H9 (cell line): ENCODE data around the gene HMBS. TPM values are rescaled to one million over a fixed set of nuclear protein-coding genes. Genes with fewer than 3 reads are reported as not detected.

Experiments used
- DNase-seq: peaks from one replicate; pipeline ENCODE4 v3.0.0-alpha.2; 2017
- H2AFZ ChIP-seq: one replicate; pipeline ENCODE4 v1.6.1; 2013; ENCODE audit warnings: mild to moderate bottlenecking, low read length, control low read depth, moderate library complexity
- H2AK5ac ChIP-seq: 2 replicates; pipeline ENCODE4 v1.6.1; 2013; ENCODE audit warnings: low read length, control low read depth, mixed read lengths; ENCODE audit not compliant: insufficient read length
- H2BK120ac ChIP-seq: one replicate; pipeline ENCODE4 v1.6.1; 2013; ENCODE audit warnings: low read depth, mild to moderate bottlenecking, low read length, control low read depth, inconsistent platforms; ENCODE audit not compliant: poor library complexity, severe bottlenecking
- H2BK12ac ChIP-seq: 2 replicates; pipeline ENCODE4 v1.6.1; 2013; ENCODE audit warnings: low read length, control low read depth, mixed read lengths, low read depth; ENCODE audit not compliant: insufficient read length
- H2BK15ac ChIP-seq: 2 replicates; pipeline ENCODE4 v1.6.1; 2013; ENCODE audit warnings: low read depth, low read length, control low read depth
- H2BK20ac ChIP-seq: one replicate; pipeline ENCODE4 v1.6.1; 2013; ENCODE audit warnings: low read depth, mild to moderate bottlenecking, low read length, control low read depth, inconsistent platforms; ENCODE audit not compliant: poor library complexity, severe bottlenecking
- H2BK5ac ChIP-seq: 2 replicates; pipeline ENCODE4 v1.6.1; 2013; ENCODE audit warnings: low read length, control low read depth, mixed read lengths; ENCODE audit not compliant: insufficient read length
- H3K14ac ChIP-seq: 2 replicates; pipeline ENCODE4 v1.6.1; 2013; ENCODE audit warnings: low read length, control low read depth; ENCODE audit not compliant: insufficient read depth
- H3K18ac ChIP-seq: 2 replicates; pipeline ENCODE4 v1.6.1; 2013; ENCODE audit warnings: low read depth, mild to moderate bottlenecking, mixed read lengths, low read length, control low read depth; ENCODE audit not compliant: insufficient read length
- H3K23ac ChIP-seq: 2 replicates; pipeline ENCODE4 v1.6.1; 2013; ENCODE audit warnings: low read length, control low read depth, mixed read lengths, low read depth; ENCODE audit not compliant: insufficient read length
- H3K23me2 ChIP-seq: 2 replicates; pipeline ENCODE4 v1.6.1; 2013; ENCODE audit warnings: low read depth, mild to moderate bottlenecking, mixed read lengths, low read length, control low read depth; ENCODE audit not compliant: insufficient read length, poor library complexity, severe bottlenecking
- H3K27ac ChIP-seq: 2 replicates; pipeline ENCODE4 v1.5.1; 2013; ENCODE audit warnings: low read length, control low read depth, mixed read lengths, low read depth; ENCODE audit not compliant: insufficient read length
- H3K27me3 ChIP-seq: 2 replicates; pipeline ENCODE4 v1.6.1; 2013; ENCODE audit warnings: low read length, control low read depth, inconsistent platforms; ENCODE audit not compliant: insufficient read depth
- H3K4ac ChIP-seq: 2 replicates; pipeline ENCODE4 v1.6.1; 2013; ENCODE audit warnings: low read depth, mild to moderate bottlenecking, control low read depth, inconsistent platforms, low read length, moderate library complexity
- H3K4me1 ChIP-seq: 2 replicates; pipeline ENCODE4 v1.6.1; 2013; ENCODE audit warnings: low read length, control low read depth, inconsistent platforms; ENCODE audit not compliant: insufficient read depth
- H3K4me2 ChIP-seq: 2 replicates; pipeline ENCODE4 v1.6.1; 2013; ENCODE audit warnings: low read length, control low read depth, mixed read lengths; ENCODE audit not compliant: insufficient read length, insufficient read depth
- H3K56ac ChIP-seq: 2 replicates; pipeline ENCODE4 v1.6.1; 2013; ENCODE audit warnings: low read depth, mild to moderate bottlenecking, mixed read lengths, low read length, control low read depth; ENCODE audit not compliant: insufficient read length
- H3K79me1 ChIP-seq: 2 replicates; pipeline ENCODE4 v1.6.1; 2013; ENCODE audit warnings: low read depth, mild to moderate bottlenecking, moderate library complexity, low read length, control low read depth, inconsistent platforms; ENCODE audit not compliant: insufficient read depth, poor library complexity, severe bottlenecking
- H3K79me2 ChIP-seq: 2 replicates; pipeline ENCODE4 v1.6.1; 2013; ENCODE audit warnings: low read length, control low read depth, inconsistent platforms; ENCODE audit not compliant: insufficient read depth
- H3K9ac ChIP-seq: 2 replicates; pipeline ENCODE4 v1.6.1; 2013; ENCODE audit warnings: low read length, control low read depth, mixed read lengths; ENCODE audit not compliant: insufficient read length; ENCODE audit errors: extremely low read depth
- H3K9me3 ChIP-seq: one replicate; pipeline ENCODE4 v1.6.1; 2013; ENCODE audit warnings: low read depth, low read length, inconsistent platforms; ENCODE audit not compliant: control insufficient read depth
- H3T11ph ChIP-seq: one replicate; pipeline ENCODE4 v1.6.1; 2013; ENCODE audit warnings: mild to moderate bottlenecking, low read length, control low read depth, inconsistent platforms
- H4K20me1 ChIP-seq: one replicate; pipeline ENCODE4 v1.6.1; 2013; ENCODE audit not compliant: control insufficient read depth, insufficient read length, insufficient read depth
- H4K5ac ChIP-seq: 2 replicates; pipeline ENCODE4 v1.6.1; 2013; ENCODE audit warnings: low read depth, mild to moderate bottlenecking, mixed read lengths, low read length, control low read depth; ENCODE audit not compliant: insufficient read length
- H4K8ac ChIP-seq: replicated peaks from 2 replicates; pipeline ENCODE4 v1.6.1; 2013; ENCODE audit warnings: low read length, control low read depth, mixed read lengths, low read depth; ENCODE audit not compliant: insufficient read length
- H4K91ac ChIP-seq: 2 replicates; pipeline ENCODE4 v1.6.1; 2013; ENCODE audit warnings: low read depth, mild to moderate bottlenecking, moderate library complexity, mixed read lengths, low read length, control low read depth; ENCODE audit not compliant: insufficient read length
- H3K27ac Mint-ChIP-seq, 3 experiments: 2 replicates in 2 of 3; 3 replicates in 1 of 3; pipeline ENCODE4 v1.8.0; 2020 to 2021; ENCODE audit warnings: mixed read lengths in 3 of 3, mild to moderate bottlenecking in 1 of 3, moderate library complexity in 1 of 3
- H3K27me3 Mint-ChIP-seq: 2 replicates; pipeline ENCODE4 v1.8.0; 2021; ENCODE audit warnings: low read depth, mild to moderate bottlenecking, moderate library complexity, mixed read lengths
- H3K36me3 Mint-ChIP-seq, 3 experiments: 2 replicates in 2 of 3; 3 replicates in 1 of 3; pipeline ENCODE4 v1.8.0; 2020 to 2021; ENCODE audit warnings: low read depth in 3 of 3, mixed read lengths in 3 of 3; ENCODE audit not compliant: insufficient read depth in 1 of 3
- H3K4me1 Mint-ChIP-seq, 2 experiments: 2 replicates each; pipeline ENCODE4 v1.8.0; 2020; ENCODE audit warnings: mixed read lengths in 2 of 2
- H3K4me3 Mint-ChIP-seq, 2 experiments: 2 replicates in 1 of 2; 3 replicates in 1 of 2; pipeline ENCODE4 v1.8.0; 2020 to 2021; ENCODE audit warnings: mild to moderate bottlenecking in 2 of 2, mixed read lengths in 2 of 2, moderate library complexity in 1 of 2
- H3K9me3 Mint-ChIP-seq, 2 experiments: 2 replicates in 1 of 2; 3 replicates in 1 of 2; pipeline ENCODE4 v1.8.0; 2020; ENCODE audit warnings: mild to moderate bottlenecking in 2 of 2, mixed read lengths in 2 of 2, moderate library complexity in 1 of 2
- CTCF ChIP-seq: fragments of 200-600 bp; sonication (generic); conservative IDR thresholded peaks from 3 replicates; pipeline ENCODE4 v1.8.0; 2021; ENCODE audit warnings: antibody characterized with exemption, mild to moderate bottlenecking
- WGBS: extraction: QIAGEN DNeasy Blood & Tissue Kit; methylation state at CpG from one replicate; pipeline ENCODE4 v1.1.7; 2013; ENCODE audit warnings: missing lambda C conversion rate, low lambda C conversion rate, mixed read lengths; ENCODE audit not compliant: insufficient read length; ENCODE audit errors: extremely low coverage; 5-methylcytosine and 5-hydroxymethylcytosine counted together
- total RNA-seq: library from RNA; stranded (reverse); gene quantifications from 2 replicates; pipeline ENCODE4 v1.2.1, GENCODE V29; 2021

The HMBS gene
- total RNA-seq, 1 experiment from 2014 or later, result 57.7 TPM

GRCh38 chr11:119099711-119100110 is 15.0 kb downstream of the HMBS start:
- Histone ChIP-seq H3K4ac (no peak overlapping the region), H4K5ac (no peak overlapping the region), H3K23ac (no peak overlapping the region), H2BK15ac (no peak overlapping the region), H4K91ac (no peak overlapping the region), H3K56ac (no peak overlapping the region), H3T11ph (no peak overlapping the region), H3K14ac (no peak overlapping the region), H3K79me1 (no peaks in the 10 kb centered on the region), H3K23me2 (peaks cover 16% of the 10 kb centered on the region), H3K18ac (no peak overlapping the region), H2AFZ (no peak overlapping the region), H2AK5ac (no peak overlapping the region), H3K9ac (no peak overlapping the region), H3K4me1 (no peaks in the 10 kb centered on the region), H3K27me3 (no peaks in the 10 kb centered on the region), H2BK5ac (no peak overlapping the region), H4K8ac (no peak overlapping the region), H2BK120ac (no peak overlapping the region), H3K27ac (no peak overlapping the region), H4K20me1 (no peaks in the 10 kb centered on the region), H3K4me2 (peak overlapping the region; percentile 91), H2BK12ac (no peak overlapping the region), H2BK20ac (no peak overlapping the region), H3K9me3 (no peaks in the 10 kb centered on the region), H3K79me2 (peaks cover 4% of the 10 kb centered on the region; the same call in 1 of the 2 replicates)
- H3K27ac Mint-ChIP-seq, result no peak overlapping the region
- peak overlapping the region in 1 of 2 experiments; percentile 85; a peak in 2 of 5 replicates for H3K4me3 Mint-ChIP-seq
- no peaks in the 10 kb centered on the region; a peak in 1 of 5 replicates for H3K9me3 Mint-ChIP-seq
- H3K4me1 Mint-ChIP-seq, result peaks cover 24 to 28% of the 10 kb centered on the region in 2 experiments
- H3K36me3 Mint-ChIP-seq, result peaks cover 21 to 32% (median 28%) of the 10 kb centered on the region in 3 experiments; a peak in 6 of 7 replicates
- DNase-seq, result no peak
- TF ChIP-seq CTCF, result no peak
- WGBS, result no CpG with 5 or more reads among the region's 6 CpGs
- H3K27me3 Mint-ChIP-seq, result no peaks in the 10 kb centered on the region
